GM18520 (cell line): ENCODE results near the gene SLC4A1.

Experiments used
- ATAC-seq: cut with Tn5 transposase; IDR thresholded peaks from one replicate; pipeline ENCODE4 v1.9.1; 2021; ENCODE audit not compliant: unreplicated experiment

SLC4A1 gene

DNA sequence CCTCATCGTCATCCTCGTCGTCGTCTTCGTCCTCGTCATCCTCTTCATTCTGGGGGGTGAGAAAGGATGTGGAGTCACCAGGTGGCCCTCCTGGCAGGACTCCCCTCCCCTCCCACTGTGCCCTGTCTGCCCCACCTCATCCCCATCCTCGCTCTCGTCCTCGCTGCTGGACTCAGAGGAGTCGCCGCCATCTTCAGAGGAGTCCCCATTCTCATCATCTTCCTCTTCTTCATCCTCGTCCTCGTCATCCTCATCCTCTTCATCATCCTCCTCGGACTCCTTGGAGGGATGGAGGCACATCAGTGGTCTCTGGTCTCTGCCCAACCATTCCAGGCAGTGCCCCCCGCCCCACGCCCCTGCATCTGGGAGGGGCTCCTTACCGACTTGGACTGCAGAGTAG, 60.6 kb downstream of the SLC4A1 start:
- no peak for ATAC-seq

DNA sequence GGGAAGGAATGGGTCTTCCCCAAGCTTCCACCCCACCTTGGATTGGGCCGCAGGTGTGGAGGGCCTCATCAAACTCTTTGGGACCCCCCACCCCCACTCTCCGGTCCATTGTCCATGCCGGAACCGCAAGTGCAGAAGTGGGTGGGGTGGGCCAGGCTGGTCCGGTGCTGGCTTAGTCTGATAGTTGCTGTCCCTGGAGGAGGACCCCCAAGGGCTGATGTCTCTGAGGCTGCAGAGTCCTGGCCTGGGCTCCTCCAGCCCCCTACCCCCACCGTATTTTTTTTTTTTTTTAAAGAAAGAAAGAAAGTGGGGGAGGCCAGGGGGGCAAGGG, 61.1 kb downstream of the SLC4A1 start:
- no peak for ATAC-seq

DNA sequence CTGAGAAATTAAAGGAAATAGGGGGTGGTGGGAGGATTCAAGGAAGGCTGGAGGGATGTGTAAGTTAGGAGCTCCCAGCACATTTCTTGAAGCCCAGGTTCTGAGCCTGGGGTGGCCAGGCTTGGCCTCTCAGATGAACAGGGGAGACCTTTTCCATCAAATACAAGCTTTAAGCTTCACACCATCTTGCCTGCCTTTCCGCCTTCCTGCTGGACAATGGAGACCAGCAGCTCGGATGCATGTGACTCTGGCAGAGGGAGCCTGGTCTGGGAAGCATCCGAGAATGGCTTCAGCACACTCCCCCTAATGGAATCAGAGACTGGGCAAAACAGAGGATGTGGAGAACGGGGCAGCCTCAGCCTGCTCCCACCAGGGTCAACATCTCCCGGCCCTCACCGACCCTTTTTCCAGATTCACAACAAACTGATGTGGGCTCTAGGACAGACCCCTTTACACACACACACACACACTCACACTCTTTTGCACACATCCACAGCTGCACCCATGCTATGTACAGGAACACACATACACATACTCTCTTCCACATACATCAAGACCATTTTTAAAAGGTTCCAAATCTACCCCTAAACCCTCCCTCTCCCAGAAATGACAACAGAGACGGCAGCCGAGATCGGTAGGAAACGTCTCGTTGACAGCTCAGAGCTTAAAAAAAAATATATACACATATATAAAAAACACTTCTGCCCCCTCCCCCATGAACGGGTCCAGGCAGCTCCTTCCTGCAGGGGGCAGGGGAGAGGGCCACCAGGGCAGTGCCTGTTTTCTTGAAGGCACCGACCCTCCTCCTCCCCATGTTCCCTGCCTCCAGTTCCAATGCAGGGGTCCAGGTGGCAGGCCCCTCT, 61.7 kb downstream of the SLC4A1 start:
- ATAC-seq, result no peak

DNA sequence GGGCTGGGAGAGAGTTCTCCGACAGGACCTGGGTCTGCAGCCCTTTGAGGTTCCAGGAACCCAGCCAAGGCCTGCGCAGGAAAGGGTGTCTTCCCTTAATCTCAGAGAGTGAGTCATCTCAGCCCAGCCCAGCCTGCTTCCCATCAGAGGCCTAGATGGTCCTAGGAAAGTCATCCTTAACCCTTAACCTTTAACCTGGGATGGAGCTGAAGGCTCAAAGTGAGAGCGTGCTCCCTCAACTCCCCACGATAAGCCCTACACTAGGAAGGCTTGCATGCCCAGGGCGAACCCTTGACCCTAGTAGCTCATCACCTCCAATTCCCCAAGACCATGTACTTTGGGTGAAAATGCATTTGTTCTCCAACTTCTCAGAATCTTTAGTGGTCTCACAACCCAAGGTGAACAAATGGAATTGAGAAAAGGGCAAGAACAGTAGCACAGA, 63.5 kb downstream of the SLC4A1 start:
- ATAC-seq, result no peak

DNA sequence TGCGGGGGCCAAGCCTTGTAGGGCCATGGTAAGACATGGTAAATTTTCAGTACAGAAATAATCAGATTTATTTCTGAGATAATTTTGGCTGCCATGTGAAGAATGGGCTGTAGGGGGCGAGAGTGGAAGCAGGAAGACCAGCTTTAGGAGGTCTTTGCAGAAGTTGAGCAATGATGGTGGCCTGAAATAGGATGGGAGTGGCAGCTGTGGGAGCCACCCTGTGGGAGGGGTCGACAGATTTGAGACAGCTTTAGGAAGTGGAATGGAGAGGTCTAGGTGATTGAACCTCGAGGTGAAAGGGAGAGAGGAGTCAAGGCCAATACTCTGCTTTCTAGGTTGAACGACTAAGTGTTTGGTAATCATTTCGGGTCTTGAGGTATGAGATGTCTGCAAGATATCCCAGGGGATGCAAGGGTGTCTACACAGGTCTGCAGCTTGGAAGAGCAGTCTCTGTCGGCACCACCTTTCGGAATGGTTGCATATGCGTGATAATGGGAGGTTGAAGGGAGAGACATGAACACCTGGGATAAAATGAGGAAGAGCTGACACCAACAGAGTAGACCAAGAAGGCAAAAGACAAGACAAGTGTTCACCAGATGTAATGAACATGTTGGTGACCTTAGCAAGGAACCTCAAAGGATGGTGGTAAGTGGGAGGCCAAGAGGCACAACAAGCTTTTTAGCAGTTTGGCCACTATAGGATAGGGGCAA, 64.0 kb downstream of the SLC4A1 start:
- ATAC-seq, result no peak

DNA sequence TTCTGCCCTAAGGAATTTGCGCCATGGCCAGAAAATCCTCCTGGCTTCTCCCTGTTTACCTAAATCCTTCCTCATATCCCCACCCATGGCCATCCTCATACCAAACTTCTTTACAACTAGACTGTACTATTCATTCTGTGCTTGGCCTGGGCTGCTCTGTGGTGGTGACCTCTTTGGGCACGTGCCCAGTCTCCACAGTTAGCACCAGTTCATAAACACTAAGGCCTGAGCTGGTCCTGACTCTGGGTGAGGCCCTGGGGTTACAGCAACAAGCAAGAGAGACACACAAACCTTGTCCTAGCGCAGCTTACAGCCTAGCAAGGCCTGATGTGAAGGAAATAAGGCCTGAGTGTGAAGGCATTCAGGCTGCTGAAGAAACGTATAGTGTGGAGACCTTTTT, 65.2 kb downstream of the SLC4A1 start:
- ATAC-seq, result no peak

DNA sequence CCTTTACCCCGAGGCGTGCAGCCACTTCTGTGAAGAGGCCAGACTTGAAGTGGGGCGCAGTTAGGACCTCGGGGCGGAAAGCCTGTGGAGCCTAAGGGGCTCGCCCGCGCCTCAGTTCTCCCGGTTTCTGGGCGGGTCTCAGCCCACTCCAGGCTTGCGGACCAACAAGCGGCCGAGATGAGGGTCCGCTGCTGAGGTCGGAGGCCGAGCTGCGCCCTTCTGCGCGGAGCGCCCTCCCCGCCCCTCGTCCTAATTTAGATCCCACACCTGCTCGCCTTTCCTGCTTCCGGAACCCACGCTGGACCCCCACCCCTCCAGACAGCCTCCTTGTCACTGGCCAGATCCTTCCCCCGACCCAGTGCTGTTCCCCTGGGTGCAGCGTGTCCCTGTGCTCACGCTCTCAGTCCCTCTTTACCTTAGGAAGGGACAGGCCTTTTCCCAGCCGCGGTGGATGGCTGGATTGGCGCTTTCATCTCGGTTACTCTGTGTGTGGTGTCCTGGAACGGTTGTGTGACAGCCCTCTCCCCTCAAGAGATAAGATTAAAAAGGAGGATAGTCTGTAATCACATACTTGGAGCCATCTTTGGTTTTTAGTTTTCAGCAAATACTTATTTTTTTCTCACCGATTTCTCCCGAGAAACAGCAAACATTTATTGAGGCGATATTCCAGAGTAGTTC, 67.3 kb downstream of the SLC4A1 start:
- ATAC-seq, result no peak

DNA sequence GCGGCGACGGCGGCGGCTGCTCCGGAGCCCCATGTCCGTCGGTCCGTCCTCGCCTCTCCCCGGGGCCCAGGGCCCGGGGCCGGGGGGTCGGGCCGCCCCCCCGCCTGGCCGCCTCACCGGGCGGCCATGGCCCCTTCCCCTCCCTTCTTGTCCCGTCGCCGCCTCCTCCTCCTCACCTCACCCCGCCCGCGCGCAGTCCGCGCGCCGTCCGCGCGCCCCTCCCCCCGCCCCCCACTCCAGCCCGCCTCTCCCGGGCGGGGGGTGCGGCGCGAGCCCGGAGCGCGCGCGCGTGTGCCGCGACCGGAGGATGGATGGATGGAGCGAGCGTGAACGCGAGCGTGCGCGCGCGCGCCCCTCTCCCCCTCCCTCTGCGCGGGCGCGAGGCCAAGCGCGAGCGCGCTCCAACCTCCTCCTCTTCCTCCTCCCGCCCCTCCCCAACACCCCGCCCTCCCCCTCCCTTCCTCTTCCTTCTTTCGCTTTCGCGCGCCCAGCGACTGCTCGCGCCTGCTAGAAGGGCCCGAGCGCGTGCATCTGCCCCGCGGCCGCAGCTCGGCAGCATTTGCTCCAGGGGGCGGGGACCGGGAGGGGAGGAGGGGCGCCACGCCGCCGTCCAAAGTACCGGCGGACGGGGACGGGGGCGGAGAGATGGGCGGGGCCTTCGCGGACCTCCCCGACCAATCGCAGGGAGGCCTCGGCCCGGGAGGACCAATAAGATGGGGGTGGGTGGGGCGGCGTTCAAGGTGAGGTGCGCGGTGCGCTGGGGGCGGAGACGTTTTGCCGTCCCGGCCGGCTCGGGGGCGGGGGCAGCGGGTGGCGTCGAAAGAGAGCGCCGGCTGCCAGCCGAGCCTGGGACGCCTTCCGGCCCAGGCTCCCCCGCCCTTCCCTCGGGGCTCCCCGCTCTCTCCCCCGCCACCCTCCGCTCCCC, 68.1 kb downstream of the SLC4A1 start, which contains the start of gene ATXN7L3:
ATXN7L3 (minus strand) TSS at position 332 of the 925 bp plus-strand sequence. CDS start 1,814 bp downstream, outside the sequence.
- ATAC-seq, result peak; percentile 69

DNA sequence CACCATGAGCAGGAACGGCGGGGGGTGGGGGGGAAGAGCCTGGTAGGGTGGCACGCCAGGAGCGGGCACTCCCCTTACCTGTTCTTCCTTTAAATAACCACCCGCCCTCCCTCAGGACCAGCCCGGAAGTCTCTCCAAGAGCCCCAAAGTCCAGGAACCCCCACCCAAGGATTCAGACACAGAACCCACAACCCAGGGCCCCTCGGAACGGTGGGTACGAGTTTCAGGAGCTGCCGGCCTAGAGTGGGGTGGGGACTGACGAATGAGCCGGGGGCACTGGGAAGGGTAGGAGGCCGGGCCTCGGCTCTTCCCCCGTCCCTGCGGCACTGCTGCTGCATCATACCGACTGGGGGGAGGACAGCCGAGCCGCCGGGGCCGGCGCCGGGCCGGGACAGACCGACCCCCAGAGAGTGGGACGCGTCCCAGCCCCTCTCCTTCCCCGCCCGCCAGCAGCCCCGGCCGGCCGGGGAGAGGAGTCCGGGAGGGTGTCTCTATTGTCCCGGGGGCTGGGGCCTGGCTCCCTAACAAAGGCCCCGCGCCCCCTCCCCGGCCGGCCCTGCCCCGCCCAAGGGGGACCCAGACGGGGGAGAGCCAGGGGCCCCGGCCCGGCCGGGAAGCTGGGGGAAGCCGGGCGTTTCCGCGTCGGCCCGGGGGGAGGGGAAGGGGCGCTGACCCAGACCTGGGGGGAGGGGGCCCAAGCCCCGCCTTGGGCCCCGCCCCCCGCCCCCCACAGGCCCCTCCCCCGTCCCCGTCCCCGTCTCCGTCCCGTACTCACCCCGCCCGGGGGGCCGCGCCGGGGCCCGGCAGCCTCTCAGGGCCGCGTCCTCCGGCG, 69.0 kb downstream of the SLC4A1 start:
- peak; percentile 6 for ATAC-seq
